Measurements from ENCODE around the gene ZNF436.

The ZNF436 gene

GRCh38 chr1:23369335-23370013 lies at the start of gene ZNF436:
Gene ZNF436, minus strand, starts transcription at chr1:23369836. Its CDS starts 1,831 bp downstream, at chr1:23368005.
- DNase-seq, result no peak

GRCh38 chr1:23419180-23419579 lies 49.5 kb upstream of the ZNF436 start:
- DNase-seq, result no peak

GRCh38 chr1:23417570-23417969 lies 47.9 kb upstream of the ZNF436 start:
- DNase-seq, result no peak

- no peak for DNase-seq
Observed at GRCh38 chr1:23416964-23417363, 47.3 kb upstream of the ZNF436 start.

- DNase-seq, result no peak
Observed at GRCh38 chr1:23408797-23409290, 39.2 kb upstream of the ZNF436 start.

GRCh38 chr1:23407016-23407630 lies 37.5 kb upstream of the ZNF436 start:
- DNase-seq, result no peak

- DNase-seq, result no peak
Observed at GRCh38 chr1:23405946-23406345, 36.3 kb upstream of the ZNF436 start.

- DNase-seq, result peak; percentile 59
Observed at GRCh38 chr1:23403735-23404486, 34.3 kb upstream of the ZNF436 start.

- DNase-seq, result no peak
Observed at GRCh38 chr1:23403355-23403734, 33.7 kb upstream of the ZNF436 start.

GRCh38 chr1:23403038-23403336 lies 33.4 kb upstream of the ZNF436 start:
- no peak for DNase-seq

- DNase-seq, result no peak
Observed at GRCh38 chr1:23402286-23403037, 32.8 kb upstream of the ZNF436 start.

GRCh38 chr1:23401313-23401712 lies 31.7 kb upstream of the ZNF436 start:
- DNase-seq, result no peak

GRCh38 chr1:23400324-23401114 lies 30.9 kb upstream of the ZNF436 start:
- no peak for DNase-seq

- no peak for DNase-seq
Observed at GRCh38 chr1:23399229-23399628, 29.6 kb upstream of the ZNF436 start.

GRCh38 chr1:23397908-23398307 lies 28.3 kb upstream of the ZNF436 start:
- no peak for DNase-seq

- DNase-seq, result no peak
Observed at GRCh38 chr1:23396380-23396779, 26.7 kb upstream of the ZNF436 start.

- DNase-seq, result no peak
Observed at GRCh38 chr1:23395849-23396248, 26.2 kb upstream of the ZNF436 start.

- no peak for DNase-seq
Observed at GRCh38 chr1:23395154-23395724, 25.6 kb upstream of the ZNF436 start.

- DNase-seq, result no peak
Observed at GRCh38 chr1:23394684-23395083, 25.0 kb upstream of the ZNF436 start.

GRCh38 chr1:23394181-23394580 lies 24.5 kb upstream of the ZNF436 start:
- no peak for DNase-seq

GRCh38 chr1:23393706-23394105 lies 24.1 kb upstream of the ZNF436 start:
- no peak for DNase-seq

All from NK-92 treated with Interleukin-12 subunit alpha and Interleukin-12 subunit beta, amount 100 ng/mL, for 24 hours (cell line).